ENCODE data around the gene TMUB1.
"Not testable (repeated sequence)": the region's sequence is repeated elsewhere in the genome, so short reads cannot be mapped to it uniquely, and the experiment has no call there.

The TMUB1 gene

DNA sequence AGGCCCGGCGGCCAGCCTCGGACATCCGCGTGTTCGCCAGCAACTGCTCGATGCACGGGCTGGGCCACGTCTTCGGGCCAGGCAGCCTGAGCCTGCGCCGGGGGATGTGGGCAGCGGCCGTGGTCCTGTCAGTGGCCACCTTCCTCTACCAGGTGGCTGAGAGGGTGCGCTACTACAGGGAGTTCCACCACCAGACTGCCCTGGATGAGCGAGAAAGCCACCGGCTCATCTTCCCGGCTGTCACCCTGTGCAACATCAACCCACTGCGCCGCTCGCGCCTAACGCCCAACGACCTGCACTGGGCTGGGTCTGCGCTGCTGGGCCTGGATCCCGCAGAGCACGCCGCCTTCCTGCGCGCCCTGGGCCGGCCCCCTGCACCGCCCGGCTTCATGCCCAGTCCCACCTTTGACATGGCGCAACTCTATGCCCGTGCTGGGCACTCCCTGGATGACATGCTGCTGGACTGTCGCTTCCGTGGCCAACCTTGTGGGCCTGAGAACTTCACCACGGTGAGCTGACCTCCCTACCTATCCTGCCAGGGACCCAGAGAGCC is 34.3 kb downstream of the TMUB1 start:
- no peak for DNase-seq

DNA sequence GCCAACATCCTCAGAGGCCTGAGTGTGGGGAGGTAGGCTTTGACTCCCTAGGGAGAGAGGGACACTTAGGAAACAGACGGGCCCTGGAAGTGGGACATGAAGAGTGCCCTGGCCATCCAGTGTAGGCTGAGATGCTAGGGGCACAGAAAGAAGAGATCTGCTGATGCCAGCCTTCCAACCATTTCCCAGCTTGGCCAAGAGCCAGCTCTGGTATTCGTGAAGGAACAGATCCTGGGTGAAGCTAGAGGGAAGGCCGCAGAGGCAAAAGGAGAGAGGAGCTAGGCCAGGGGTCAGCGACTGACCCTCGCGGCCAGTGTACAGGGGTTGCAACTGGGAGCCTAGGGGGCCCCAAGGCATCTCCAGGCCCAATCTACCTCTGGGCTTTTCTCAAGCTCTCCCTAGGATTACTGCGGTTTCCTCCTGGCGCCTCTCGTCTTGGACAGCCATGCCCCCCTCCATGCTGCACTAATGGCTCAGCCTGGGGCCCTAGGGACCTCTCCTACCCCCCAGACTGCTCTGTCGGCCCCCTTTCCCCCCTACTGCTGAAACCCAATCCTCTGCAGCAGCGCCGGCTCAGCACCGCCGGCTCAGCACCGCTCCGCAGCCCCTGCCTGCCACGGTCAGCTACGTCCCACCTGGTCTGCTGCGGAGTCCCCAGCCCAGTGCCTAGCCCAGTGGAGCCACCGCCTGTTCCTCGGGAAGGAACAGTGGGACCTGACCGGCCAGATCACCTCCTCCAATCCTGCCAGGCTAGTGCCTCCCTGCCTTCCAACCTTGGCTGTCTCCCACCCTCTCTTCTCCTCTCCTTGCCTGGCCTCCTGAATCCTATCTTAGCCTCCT is 35.1 kb downstream of the TMUB1 start, which contains the start of gene ASIC3:
ASIC3 (plus strand) TSS at position 556 of the 840 bp plus-strand sequence. CDS start 355 bp downstream, outside the sequence.
- DNase-seq: no peak

DNA sequence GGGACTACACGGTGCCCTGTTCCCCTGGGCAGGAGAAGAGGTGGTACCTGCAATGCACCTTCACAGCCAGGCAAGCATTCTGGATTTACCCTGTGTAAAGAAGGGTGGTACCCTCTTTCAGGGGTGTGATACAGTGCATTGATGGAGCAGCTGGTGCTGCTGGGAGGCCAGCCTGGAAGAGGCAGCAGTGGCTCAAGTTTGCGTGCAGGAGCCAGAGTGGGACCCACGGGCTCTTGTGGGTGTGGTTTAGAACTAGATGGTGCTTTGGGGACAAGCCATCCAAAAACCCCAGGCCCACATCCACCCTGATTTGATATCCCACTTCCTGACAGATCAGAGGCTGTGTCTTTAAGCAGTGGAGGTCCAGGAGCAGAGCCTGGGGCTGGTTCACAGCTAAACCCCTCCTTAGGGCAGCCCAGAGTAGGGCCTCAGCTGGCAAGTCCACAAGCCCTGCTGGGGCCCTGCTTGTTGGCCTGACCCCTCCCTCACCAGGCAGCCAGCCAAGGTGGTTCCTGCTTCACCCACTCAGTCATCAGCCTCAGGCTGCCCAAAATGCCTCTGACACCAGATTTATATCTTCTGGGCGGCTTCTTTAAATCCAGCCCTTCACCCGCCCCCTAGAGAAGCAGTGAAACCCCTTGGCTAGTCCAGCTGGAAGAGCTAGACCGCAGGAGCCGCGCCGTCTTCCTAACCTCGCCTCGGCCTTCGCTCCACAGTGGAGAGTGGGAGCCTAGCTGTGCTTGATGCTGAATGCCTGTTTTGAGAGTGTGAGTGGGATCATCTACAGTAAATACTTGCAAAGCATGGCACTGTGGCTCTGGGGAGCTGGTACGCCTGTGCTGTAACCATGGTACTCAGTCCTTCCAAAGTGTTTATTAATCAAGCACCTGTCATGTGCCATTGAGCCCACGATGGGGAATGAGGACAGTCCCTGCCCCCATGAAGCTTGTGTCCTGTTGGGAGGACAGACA is 36.4 kb downstream of the TMUB1 start:
- no peak for DNase-seq

DNA sequence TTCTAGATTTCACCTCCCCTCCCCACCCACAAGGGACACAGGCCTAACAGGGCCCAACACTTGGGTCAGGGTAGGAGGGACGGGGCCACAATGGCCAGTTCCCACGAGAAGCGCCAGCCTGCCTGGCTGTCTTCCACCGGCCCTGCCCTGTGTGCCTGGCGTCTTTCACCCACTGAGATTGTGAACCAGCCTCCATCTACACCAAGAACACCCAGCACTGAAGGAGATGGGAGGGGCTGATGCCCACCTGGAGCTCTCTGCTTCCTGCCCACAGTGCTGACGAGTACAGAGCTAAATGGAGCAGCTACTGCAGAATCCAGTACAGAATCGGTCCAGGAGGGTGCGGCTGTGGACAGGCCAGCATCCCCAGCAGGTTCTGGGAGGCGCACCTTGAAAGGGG is 37.3 kb downstream of the TMUB1 start:
- DNase-seq: no peak

DNA sequence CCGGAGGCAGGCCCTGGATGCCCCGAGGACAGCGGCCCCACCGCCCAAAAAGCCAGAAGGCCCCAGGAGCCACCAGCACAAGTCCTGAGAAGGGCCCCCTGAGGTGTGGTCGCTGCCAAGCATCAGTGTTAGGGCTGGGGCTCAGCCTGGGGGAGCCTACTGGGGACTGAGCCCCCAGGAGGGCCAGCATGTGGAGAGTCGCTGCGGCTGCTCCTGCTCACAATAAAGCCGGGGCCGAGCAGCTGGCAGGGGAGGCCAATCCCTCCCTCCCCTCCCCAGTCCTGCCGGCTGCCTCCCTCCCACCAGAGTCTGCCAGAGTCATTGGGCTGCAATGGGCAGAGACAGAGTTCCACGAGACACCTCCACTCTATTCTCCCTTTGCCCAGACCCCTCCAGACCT is 38.0 kb downstream of the TMUB1 start:
- DNase-seq: no peak

DNA sequence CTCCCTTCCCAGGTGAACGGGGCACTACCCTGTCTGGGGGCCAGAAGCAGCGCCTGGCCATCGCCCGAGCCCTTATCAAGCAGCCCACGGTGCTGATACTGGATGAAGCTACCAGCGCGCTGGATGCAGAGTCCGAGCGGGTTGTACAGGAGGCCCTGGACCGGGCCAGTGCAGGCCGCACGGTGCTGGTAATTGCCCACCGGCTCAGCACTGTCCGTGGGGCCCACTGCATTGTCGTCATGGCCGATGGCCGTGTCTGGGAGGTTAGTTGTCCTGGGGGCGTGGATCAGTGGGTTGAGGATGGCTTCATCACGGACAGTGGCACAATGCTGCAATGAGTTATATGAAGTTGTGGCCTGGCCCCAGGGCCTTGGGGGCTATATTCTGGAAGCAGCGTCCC is 39.3 kb downstream of the TMUB1 start:
- DNase-seq: no peak

DNA sequence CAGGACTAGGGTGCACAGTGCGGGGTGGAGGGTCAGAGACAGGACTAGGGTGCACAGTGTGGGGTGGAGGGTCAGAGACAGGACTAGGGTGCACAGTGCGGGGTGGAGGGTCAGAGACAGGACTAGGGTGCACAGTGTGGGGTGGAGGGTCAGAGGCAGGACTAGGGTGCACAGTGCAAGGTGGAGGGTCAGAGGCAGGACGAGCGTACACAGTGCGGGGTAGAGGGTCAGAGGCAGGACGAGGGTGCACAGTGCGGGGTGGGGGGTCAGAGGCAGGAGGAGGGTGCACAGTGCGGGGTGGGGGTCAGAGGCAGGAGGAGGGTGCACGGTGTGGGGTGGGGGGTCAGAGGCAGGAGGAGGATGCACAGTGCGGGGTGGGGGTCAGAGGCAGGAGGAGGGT is 39.8 kb downstream of the TMUB1 start:
- not testable (repeated sequence) for DNase-seq

DNA sequence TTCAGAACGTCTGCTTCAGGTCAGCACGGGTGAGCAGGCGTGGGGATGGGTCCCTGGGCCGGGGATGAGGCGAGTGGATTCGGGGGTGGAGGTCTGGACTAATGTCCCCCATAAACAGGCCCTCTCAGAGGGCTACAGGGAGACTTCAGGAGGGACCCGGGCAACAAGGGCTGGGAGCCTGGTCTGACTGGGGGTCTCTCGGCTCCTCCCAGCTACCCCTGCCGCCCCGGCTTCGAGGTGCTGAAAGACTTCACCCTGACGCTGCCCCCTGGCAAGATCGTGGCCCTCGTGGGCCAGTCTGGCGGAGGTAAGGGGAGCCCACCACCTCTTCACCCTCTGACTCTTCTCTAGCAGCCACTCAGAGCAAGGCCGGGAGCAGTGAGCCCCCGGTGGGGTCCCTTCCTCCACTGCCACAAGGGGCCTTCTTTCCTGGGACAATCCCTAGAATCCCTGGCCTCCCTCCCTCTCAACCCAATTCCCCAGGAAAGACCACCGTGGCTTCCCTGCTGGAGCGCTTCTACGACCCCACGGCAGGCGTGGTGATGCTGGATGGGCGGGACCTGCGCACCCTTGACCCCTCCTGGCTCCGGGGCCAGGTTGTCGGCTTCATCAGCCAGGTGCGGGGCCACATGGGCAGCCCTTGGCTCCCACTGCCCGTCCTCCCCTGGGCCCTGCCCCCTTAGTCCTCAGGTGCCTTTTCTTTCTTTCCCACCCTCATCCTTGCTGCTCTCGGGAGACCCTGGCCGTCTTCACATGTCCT is 42.5 kb downstream of the TMUB1 start:
- DNase-seq: no peak

DNA sequence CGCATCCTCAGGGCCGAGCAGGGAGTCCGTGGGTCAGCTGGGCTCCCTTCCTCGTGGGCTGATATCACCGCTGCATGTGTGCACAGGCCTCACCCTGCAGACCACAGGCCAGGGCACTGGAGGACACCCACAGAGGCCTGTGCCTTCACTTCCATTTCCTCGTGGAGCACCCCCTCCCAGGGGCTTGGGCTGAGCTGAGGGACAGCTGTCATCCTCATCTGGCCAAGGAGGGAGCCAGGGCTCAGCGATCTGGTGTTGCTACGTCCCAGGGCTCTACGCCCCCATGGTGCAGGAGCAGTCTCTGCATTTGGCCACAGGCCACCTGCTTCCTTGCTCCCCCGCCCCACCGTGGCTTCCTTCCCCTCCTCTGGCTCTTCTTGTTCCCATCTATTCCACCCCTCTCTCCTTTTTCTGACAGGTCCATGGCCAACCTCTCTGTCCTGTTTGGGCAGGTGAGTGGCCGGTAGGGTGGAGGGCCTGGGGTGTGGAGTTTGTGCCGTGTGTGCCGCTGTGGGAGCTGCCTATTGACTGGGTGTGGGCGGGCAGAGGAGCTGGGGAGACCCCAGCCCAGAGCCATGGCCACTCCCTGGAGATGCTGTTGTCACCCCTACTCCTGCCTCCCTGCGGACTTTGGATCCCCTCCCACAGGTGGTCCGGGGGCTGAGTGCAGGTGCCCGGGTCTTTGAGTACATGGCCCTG is 43.3 kb downstream of the TMUB1 start:
- no peak for DNase-seq

DNA sequence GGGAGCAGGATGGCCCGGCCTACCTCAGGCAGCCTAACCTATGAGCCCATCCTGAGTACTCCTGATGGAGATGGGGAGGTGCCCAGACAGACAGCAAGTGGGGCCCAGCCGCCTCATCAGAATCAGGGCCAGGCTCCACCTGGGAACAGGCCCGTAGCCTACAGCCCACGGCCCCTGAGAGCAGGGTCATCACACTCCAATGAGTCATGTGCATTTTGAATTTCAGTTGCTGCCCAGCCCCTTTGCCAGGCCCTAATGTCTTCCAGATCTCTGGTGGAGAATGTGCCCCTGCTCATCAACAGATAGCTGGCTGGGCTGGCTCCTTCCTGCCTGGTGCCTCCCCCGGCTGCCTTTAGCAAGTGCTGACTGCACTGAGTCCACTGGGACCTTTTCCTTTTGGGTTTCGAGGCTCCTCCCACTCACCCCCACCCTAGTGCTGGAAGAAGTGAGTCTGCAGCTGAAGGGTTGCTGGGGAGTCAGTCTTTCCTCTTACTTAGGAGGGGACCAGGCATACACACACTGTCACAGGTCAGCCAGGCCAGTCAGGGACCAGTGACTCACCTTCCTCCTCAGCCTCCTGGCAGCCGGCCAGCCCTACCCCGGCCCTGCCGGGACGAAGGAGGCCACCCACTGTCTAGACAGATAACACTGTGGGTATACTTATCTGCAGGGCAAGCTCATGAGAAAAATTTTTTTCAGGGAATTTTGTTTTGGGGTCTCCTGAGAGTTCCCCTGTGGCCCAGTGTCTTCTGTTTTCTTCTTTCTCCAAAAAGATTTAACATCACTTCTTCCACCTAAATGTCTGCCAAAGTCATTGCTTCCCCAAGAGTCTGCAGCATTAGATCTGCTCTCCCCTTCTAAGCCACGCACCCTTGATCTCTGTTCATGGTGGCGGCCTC is 44.1 kb downstream of the TMUB1 start:
- DNase-seq: peak; percentile 61

DNA sequence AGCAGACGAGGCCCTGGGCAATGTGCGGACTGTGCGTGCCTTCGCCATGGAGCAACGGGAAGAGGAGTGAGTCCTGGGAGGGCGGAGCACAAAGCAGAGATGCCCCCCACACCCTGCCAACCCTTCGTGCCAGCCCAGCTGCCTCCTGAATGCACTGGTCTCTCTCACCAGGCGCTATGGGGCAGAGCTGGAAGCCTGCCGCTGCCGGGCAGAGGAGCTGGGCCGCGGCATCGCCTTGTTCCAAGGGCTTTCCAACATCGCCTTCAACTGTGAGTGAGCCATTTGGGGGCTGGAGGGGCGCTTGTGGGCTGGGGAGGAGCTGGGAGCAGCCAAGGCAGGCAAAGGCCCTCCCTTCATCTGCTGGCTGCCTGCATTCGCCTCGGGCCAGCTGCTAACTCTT is 47.4 kb downstream of the TMUB1 start:
- DNase-seq: no peak

DNA sequence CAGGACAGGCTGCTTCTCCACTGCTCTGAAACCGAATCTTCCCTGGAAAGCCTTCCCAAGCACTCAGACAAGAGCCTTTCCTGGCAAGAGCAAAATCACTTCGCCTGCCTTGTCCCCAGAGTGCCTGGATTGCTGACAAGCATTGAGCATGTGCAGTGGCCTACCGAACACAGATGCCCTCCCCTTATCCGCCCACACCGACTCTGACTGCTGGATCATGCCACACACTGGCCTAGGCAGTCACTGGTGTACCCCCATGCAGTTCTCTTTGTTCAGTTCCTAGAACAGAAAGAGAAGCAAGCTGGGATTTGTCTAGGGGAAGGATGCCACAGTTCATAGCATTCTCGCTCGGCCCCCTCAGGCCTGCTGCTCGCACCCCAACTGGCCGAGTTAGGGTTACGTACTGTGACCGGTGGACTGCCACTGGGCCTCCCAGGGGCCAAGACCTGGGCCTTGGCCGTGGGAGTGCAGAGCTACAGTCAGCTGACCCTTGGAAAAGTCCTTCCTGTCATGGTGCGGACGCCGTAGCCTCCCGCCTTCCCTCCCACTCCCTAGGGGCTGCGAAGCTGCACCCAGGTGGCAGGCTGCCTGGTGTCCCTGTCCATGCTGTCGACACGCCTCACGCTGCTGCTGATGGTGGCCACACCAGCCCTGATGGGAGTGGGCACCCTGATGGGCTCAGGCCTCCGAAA is 48.1 kb downstream of the TMUB1 start:
- no peak for DNase-seq

DNA sequence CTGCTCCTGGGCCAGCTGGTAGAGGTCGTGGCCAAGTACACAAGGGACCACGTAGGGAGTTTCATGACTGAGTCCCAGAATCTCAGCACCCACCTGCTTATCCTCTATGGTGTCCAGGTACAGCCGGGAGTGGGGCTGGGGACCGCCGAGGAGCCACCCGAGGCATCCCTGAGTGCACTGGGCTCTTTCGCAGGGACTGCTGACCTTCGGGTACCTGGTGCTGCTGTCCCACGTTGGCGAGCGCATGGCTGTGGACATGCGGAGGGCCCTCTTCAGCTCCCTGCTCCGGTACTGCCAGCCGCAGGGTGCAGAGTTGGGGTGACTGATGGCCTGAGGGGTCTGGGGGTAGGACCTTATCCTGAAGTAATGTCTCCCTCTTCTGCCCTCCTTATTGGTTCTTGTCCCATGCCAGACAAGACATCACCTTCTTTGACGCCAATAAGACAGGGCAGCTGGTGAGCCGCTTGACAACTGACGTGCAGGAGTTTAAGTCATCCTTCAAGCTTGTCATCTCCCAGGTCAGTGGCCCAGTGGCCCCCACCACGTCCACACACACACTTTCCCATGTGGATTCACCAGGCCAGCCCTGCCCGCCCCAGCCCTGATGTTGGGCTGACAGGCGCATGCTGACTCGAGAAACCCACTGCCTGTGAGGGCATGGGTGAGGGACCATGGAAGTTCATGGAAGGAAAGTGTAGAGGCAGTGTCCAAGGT is 48.8 kb downstream of the TMUB1 start:
- no peak for DNase-seq

DNA sequence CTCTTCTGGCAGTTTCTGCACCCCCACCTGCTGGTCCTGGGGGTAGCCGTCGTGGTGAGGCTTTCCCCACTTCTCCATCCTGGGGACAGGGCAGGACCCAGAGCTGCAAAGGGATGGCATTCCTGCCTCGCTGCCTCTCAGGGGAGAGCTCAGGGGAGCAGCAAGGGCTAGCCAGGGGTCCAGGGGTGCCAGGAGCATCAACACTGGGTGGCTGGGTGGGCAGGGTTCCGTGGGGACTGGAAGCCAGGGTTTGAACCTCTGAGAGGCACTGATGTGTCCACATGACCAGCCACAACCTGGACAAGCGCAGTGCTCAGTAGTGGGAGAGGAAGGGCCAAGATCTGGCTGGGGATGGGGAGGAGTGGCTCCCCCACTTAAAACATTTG is 49.4 kb downstream of the TMUB1 start:
- no peak for DNase-seq

DNA sequence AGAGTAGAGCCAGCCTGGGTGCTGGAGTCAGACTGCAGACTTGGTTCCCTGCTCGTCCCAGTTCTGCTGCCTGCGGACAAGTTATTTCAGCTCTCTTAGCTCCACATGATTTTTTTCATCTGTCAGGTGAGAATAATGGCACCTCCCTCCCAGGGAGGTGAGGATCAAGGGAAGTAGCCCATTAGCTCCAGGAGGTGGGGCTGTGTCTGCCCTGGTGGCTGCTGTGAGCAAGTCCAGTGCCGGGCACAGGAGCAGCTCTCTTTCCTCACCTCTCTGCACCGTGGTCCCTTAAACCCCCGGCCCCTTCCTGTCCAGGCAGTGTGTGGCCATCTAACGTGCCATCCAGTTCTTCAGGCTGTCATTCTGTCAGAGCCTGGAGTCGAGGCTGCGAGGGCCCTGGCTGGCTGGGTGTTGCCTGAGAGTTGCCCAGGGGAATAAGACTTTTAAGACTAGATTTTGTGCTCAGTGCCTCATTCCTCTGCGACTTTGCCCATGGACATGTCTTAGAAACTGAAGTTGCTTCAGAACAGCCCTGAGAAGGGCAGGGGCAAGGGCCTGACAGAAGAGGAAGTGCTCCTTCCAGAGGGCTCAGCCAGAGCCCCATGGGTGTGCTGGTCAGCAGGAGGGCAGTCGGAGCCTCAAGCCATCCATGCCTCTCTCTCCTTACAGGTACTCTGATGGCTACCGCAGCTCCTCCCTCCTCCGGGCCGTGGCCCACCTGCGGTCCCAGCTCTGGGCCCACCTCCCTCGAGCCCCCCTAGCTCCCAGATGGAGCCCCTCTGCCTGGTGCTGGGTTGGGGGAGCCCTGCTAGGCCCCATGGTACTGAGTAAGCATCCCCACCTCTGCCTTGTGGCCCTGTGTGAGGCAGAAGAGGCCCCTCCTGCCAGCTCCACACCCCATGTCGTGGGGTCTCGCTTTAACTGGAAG is 50.1 kb downstream of the TMUB1 start:
- DNase-seq: no peak
